ENCODE measurements around the gene CADPS2. TPM values are rescaled to one million over a fixed set of nuclear protein-coding genes. Genes with fewer than 3 reads are reported as not detected.
A peak's percentile ranks its signal among the peaks of the same experiment; 100 is the strongest.

Gene CADPS2
- polyA plus RNA-seq, 1 donor (not counting 4 experiments of a cell fraction or from before 2014, with no cell fraction given), result 0.35 TPM

DNA sequence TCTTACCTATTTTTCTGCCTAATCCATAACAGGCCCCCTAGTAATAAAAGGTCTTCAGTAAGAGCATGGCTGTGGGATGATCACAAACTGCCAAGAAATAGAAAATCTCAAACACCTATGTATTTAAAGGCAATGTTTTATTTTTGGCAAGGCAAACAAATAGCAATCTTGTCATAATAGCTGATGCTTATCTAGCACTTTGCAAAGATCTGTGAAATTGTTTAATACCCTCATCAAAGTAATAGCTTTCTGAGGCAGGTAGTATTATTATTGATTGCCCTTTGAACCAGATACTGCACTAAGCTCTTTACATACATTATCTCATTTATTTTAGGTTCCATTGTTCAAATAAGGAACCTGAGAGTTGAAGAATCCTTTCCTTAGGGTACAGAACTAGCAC is 1.6 kb upstream of the CADPS2 start:
- H3K27me3 ChIP-seq (ENCODE audit: control insufficient read depth, extremely low read depth, insufficient read depth, low read length), result peaks cover 23% of the 10 kb centered on the region
- H3K36me3 ChIP-seq (ENCODE audit: control insufficient read depth in 2 of 2, extremely low read depth in 1 of 2, insufficient read depth in 2 of 2, low read length in 2 of 2), result no peaks in the 10 kb centered on the region
- H3K27ac ChIP-seq (ENCODE audit: control insufficient read depth, insufficient read depth, low read length), result no peak overlapping the region
- H3K4me3 ChIP-seq (ENCODE audit: control insufficient read depth in 2 of 3, extremely low read depth in 1 of 3, insufficient read depth in 2 of 3, low read depth in 1 of 3, low read length in 3 of 3), result no peak overlapping the region
- H4K20me1 ChIP-seq (ENCODE audit: control insufficient read depth, extremely low read depth, insufficient read depth, low read length), result no peaks in the 10 kb centered on the region
- H3K9ac ChIP-seq (ENCODE audit: control insufficient read depth, extremely low read depth, insufficient read depth, low read length), result no peak overlapping the region
- FAIRE-seq (no peak), DNase-seq (ENCODE audit: low read depth, low spot score) (no peak)
- no peaks in the 10 kb centered on the region for H3K79me2 ChIP-seq (ENCODE audit: control insufficient read depth, insufficient read depth, low read length)
- H3K9me1 ChIP-seq (ENCODE audit: control insufficient read depth, extremely low read depth, insufficient read depth, low read length), result no peaks in the 10 kb centered on the region
- dilution Hi-C loops (cut with MboI; ENCODE audit: extremely low pct_ligation_motif_present, low sequenced_read_pairs), result no loop called here
- H3K4me1 ChIP-seq (ENCODE audit: control insufficient read depth, extremely low read depth, insufficient read depth, low read length), result peaks cover 10% of the 10 kb centered on the region
- H3K4me2 ChIP-seq (ENCODE audit: control insufficient read depth, extremely low read depth, insufficient read depth, low read depth, low read length), result no peak overlapping the region
- H3K9me3 ChIP-seq (ENCODE audit: control insufficient read depth, low read depth, low read length), result no peaks in the 10 kb centered on the region
- TF ChIP-seq, protein P1, sequence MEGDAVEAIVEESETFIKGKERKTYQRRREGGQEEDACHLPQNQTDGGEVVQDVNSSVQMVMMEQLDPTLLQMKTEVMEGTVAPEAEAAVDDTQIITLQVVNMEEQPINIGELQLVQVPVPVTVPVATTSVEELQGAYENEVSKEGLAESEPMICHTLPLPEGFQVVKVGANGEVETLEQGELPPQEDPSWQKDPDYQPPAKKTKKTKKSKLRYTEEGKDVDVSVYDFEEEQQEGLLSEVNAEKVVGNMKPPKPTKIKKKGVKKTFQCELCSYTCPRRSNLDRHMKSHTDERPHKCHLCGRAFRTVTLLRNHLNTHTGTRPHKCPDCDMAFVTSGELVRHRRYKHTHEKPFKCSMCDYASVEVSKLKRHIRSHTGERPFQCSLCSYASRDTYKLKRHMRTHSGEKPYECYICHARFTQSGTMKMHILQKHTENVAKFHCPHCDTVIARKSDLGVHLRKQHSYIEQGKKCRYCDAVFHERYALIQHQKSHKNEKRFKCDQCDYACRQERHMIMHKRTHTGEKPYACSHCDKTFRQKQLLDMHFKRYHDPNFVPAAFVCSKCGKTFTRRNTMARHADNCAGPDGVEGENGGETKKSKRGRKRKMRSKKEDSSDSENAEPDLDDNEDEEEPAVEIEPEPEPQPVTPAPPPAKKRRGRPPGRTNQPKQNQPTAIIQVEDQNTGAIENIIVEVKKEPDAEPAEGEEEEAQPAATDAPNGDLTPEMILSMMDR (optimal IDR thresholded peaks at IDR 0.05 in 1 of 3, IDR thresholded peaks at IDR 0.05 in 1 of 3, conservative IDR thresholded peaks at IDR 0.05 in 1 of 3; ENCODE audit: extremely low read depth in 1 of 3, insufficient read depth in 2 of 3, low read length in 3 of 3), result no peak
- no peak for TF ChIP-seq EZH2 (IDR thresholded peaks at IDR 0.05; ENCODE audit: low read length)
- no peak overlapping the region for H2AFZ ChIP-seq (ENCODE audit: control insufficient read depth, low read length)

- H3K79me2 ChIP-seq (ENCODE audit: control insufficient read depth, insufficient read depth, low read length), result no peaks in the 10 kb centered on the region
- H3K9me3 ChIP-seq (ENCODE audit: control insufficient read depth, low read depth, low read length), result no peaks in the 10 kb centered on the region
- TF ChIP-seq, protein P1 (optimal IDR thresholded peaks at IDR 0.05 in 1 of 3, IDR thresholded peaks at IDR 0.05 in 1 of 3, conservative IDR thresholded peaks at IDR 0.05 in 1 of 3; ENCODE audit: extremely low read depth in 1 of 3, insufficient read depth in 2 of 3, low read length in 3 of 3), result peak in 2 of 3 experiments; percentile 25 to 50
- peak; percentile 30 for TF ChIP-seq EZH2 (IDR thresholded peaks at IDR 0.05; ENCODE audit: low read length)
- H2AFZ ChIP-seq (ENCODE audit: control insufficient read depth, low read length), result peak overlapping the region; percentile 94
- no peak overlapping the region for H3K27ac ChIP-seq (ENCODE audit: control insufficient read depth, insufficient read depth, low read length)
- no peaks in the 10 kb centered on the region for H3K36me3 ChIP-seq (ENCODE audit: control insufficient read depth in 2 of 2, extremely low read depth in 1 of 2, insufficient read depth in 2 of 2, low read length in 2 of 2)
- no peak overlapping the region for H3K9ac ChIP-seq (ENCODE audit: control insufficient read depth, extremely low read depth, insufficient read depth, low read length)
- dilution Hi-C loops (cut with MboI; ENCODE audit: extremely low pct_ligation_motif_present, low sequenced_read_pairs), result no loop called here
- no peaks in the 10 kb centered on the region for H4K20me1 ChIP-seq (ENCODE audit: control insufficient read depth, extremely low read depth, insufficient read depth, low read length)
- H3K4me2 ChIP-seq (ENCODE audit: control insufficient read depth, extremely low read depth, insufficient read depth, low read depth, low read length), result peak overlapping the region; percentile 83
- peak overlapping the region; percentile 45 to 73 (median 66) for H3K4me3 ChIP-seq (ENCODE audit: control insufficient read depth in 2 of 3, extremely low read depth in 1 of 3, insufficient read depth in 2 of 3, low read depth in 1 of 3, low read length in 3 of 3)
- FAIRE-seq, result peak; percentile 39
- H3K27me3 ChIP-seq (ENCODE audit: control insufficient read depth, extremely low read depth, insufficient read depth, low read length), result peaks cover 23% of the 10 kb centered on the region
- peaks cover 10% of the 10 kb centered on the region for H3K4me1 ChIP-seq (ENCODE audit: control insufficient read depth, extremely low read depth, insufficient read depth, low read length)
- DNase-seq (ENCODE audit: low read depth, low spot score), result no peak
- H3K9me1 ChIP-seq (ENCODE audit: control insufficient read depth, extremely low read depth, insufficient read depth, low read length), result no peaks in the 10 kb centered on the region
These were observed 938 bp upstream of the CADPS2 start for GRCh38 chr7:122887198-122887597.

All from keratinocyte (primary cell).